A549 (cell line): ENCODE results near the gene CALN1. TPM values are rescaled to one million over a fixed set of nuclear protein-coding genes. Genes with fewer than 3 reads are reported as not detected.

Source experiments
- ATAC-seq, 2 experiments: fragments of 200-7000 bp in 1 of 2; fragments of >200 bp in 1 of 2; cut with Nextera tagmentation in 1 of 2; cut with Tn5 transposase in 1 of 2; 3 replicates each; pipeline versions ENCODE4 v1.8.0 to v1.9.1; 2018 to 2020; ENCODE audit warnings: mild to moderate bottlenecking in 1 of 2, moderate library complexity in 1 of 2
- CTCF ChIA-PET: fragments of 300-600 bp; sonication (Branson Sonifier 250); formaldehyde crosslinking; extraction: SDS; loops from one replicate; lab custom pipeline; 2021; ENCODE audit warnings: antibody characterized with exemption, inconsistent platforms; lab: Yijun Ruan, JAX
- POLR2A ChIA-PET: fragments of 350-600 bp; formaldehyde crosslinking; extraction: SDS; loops from one replicate; lab custom pipeline; 2021; ENCODE audit warnings: antibody characterized with exemption, inconsistent platforms; lab: Yijun Ruan, JAX
- DNase-seq, 2 experiments: peaks; one replicate each; pipeline versions ENCODE4 v3.0.0 to v3.0.0-alpha.2; 2011 to 2016; ENCODE audit warnings: low read depth in 1 of 2, low spot score in 1 of 2
- FAIRE-seq: peaks from 2 replicates; lab custom pipeline; 2011; peaks lifted over from hg19 to GRCh38; lab: Jason Lieb, UNC
- H3K27ac ChIP-seq, 2 experiments: fragments of >200 bp; sonication (Bioruptor Twin); formaldehyde crosslinking; 3 replicates each; pipeline ENCODE4 v1.5.1; 2016 to 2017
- H3K4me1 ChIP-seq: fragments of >200 bp; sonication (Bioruptor Twin); formaldehyde crosslinking; 3 replicates; pipeline ENCODE4 v1.6.1; 2016
- H3K4me2 ChIP-seq: fragments of >200 bp; sonication (Bioruptor Twin); formaldehyde crosslinking; 3 replicates; pipeline ENCODE4 v1.6.1; 2016
- H3K4me3 ChIP-seq: fragments of >200 bp; sonication (Bioruptor Twin); formaldehyde crosslinking; 3 replicates; pipeline ENCODE4 v1.5.1; 2016
- H3K9me3 ChIP-seq: fragments of >200 bp; sonication (Bioruptor Twin); formaldehyde crosslinking; 3 replicates; pipeline ENCODE4 v1.6.1; 2016
- BHLHE40 ChIP-seq: IDR thresholded peaks from 2 replicates; pipeline ENCODE4 v1.6.1; 2012; ENCODE audit warnings: low read depth, low read length, inconsistent platforms
- CEBPB ChIP-seq, 2 experiments: fragments of >200 bp in 1 of 2; sonication (Bioruptor Twin) in 1 of 2; formaldehyde crosslinking in 1 of 2; IDR thresholded peaks; 2 replicates each; pipeline ENCODE4 v1.6.1; 2012 to 2016
- CHD2 ChIP-seq: fragments of 150-350 bp; IDR thresholded peaks from 2 replicates; pipeline ENCODE4 v1.6.1; 2014; ENCODE audit warnings: low read length; ENCODE audit not compliant: partially characterized antibody
- EHMT2 ChIP-seq: fragments of 200-600 bp; sonication (generic); IDR thresholded peaks from 2 replicates; pipeline ENCODE4 v1.6.1; 2016; ENCODE audit warnings: antibody characterized with exemption, low read depth, mild to moderate bottlenecking, moderate library complexity
- ESRRA ChIP-seq: fragments of 150-350 bp; IDR thresholded peaks from 2 replicates; pipeline ENCODE4 v1.6.1; 2014; ENCODE audit warnings: mild to moderate bottlenecking, low read length, borderline replicate concordance
- FOSL2 ChIP-seq, 2 experiments: fragments of 450-650 bp in 1 of 2; fragments of >200 bp in 1 of 2; sonication (Bioruptor Twin) in 1 of 2; formaldehyde crosslinking; IDR thresholded peaks; 2 replicates each; pipeline versions ENCODE4 v1.5.0 to v1.6.1; 2016 to 2020; ENCODE audit warnings: mild to moderate bottlenecking in 1 of 2, moderate library complexity in 1 of 2
- GATA3 ChIP-seq: IDR thresholded peaks from 2 replicates; pipeline ENCODE4 v1.6.1; 2012; ENCODE audit warnings: borderline replicate concordance
- HDAC2 ChIP-seq: fragments of 200-600 bp; sonication (generic); IDR thresholded peaks from 2 replicates; pipeline ENCODE4 v1.6.1; 2016
- HOXB13 ChIP-seq: fragments of 250-450 bp; sonication (Bioruptor Pico); IDR thresholded peaks from 2 replicates; pipeline ENCODE4 v1.5.0; 2020; ENCODE audit warnings: low read depth, mild to moderate bottlenecking, moderate library complexity
- JUNB ChIP-seq: fragments of >200 bp; sonication (Bioruptor Twin); formaldehyde crosslinking; IDR thresholded peaks from 2 replicates; pipeline ENCODE4 v1.6.1; 2016
- KDM1A ChIP-seq: fragments of 200-600 bp; sonication (generic); IDR thresholded peaks from 2 replicates; pipeline ENCODE4 v1.6.1; 2016; ENCODE audit warnings: low read depth, mild to moderate bottlenecking
- MAZ ChIP-seq: fragments of 150-350 bp; IDR thresholded peaks from 2 replicates; pipeline ENCODE4 v1.6.1; 2014; ENCODE audit warnings: antibody characterized with exemption, low read depth, low read length, borderline replicate concordance
- POLR2AphosphoS2 ChIP-seq: conservative IDR thresholded peaks from 2 replicates; pipeline ENCODE4 v1.6.1; 2012; ENCODE audit warnings: low read length, improper control_type of control experiment, inconsistent platforms
- RAD21 ChIP-seq, 2 experiments: fragments of >200 bp in 1 of 2; sonication (Bioruptor Twin) in 1 of 2; formaldehyde crosslinking in 1 of 2; IDR thresholded peaks in 1 of 2; conservative IDR thresholded peaks in 1 of 2; 2 replicates in 1 of 2; 3 replicates in 1 of 2; pipeline ENCODE4 v1.6.1; 2012 to 2018; ENCODE audit warnings: inconsistent platforms in 1 of 2
- RNF2 ChIP-seq: fragments of 200-600 bp; sonication (generic); IDR thresholded peaks from 2 replicates; pipeline ENCODE4 v1.6.1; 2016; ENCODE audit warnings: low read depth, mild to moderate bottlenecking, antibody characterized with exemption, moderate library complexity, borderline replicate concordance
- TP53 ChIP-seq: fragments of 250-450 bp; sonication (Bioruptor Pico); IDR thresholded peaks from 2 replicates; pipeline ENCODE4 v1.5.0; 2021; ENCODE audit warnings: mild to moderate bottlenecking, moderate library complexity
- ZC3H11A ChIP-seq: fragments of 450-650 bp; IDR thresholded peaks from 2 replicates; pipeline ENCODE4 v1.6.1; 2014; ENCODE audit warnings: antibody characterized with exemption, mild to moderate bottlenecking
- ZSCAN20 ChIP-seq: fragments of 250-450 bp; sonication (Bioruptor Pico); IDR thresholded peaks from 2 replicates; pipeline ENCODE4 v1.8.0; 2022; ENCODE audit warnings: mild to moderate bottlenecking, moderate library complexity
- WGBS: methylation state at CpG from one replicate; pipeline ENCODE4 v1.1.6; 2017; ENCODE audit errors: missing lambda C conversion rate; 5-methylcytosine and 5-hydroxymethylcytosine counted together
- polyA plus RNA-seq, 4 experiments: library from polyadenylated mRNA; depleted of rRNA in 3 of 4; stranded (reverse); fragments of >200 nt; fragmentation: RNase III in 1 of 4; extraction: RNeasy Plus Mini Kit Qiagen cat#74134 plus additional on column Dnase treatment in 1 of 4; gene quantifications; 2 replicates in 3 of 4; 3 replicates in 1 of 4; pipeline ENCODE4 v1.2.3, GENCODE V29; 2011 to 2017
- TF ChIP-seq, protein P1 (sequence below): fragments of 250-450 bp; sonication (Bioruptor Pico); IDR thresholded peaks from 2 replicates; pipeline ENCODE4 v1.5.0; 2021; ENCODE audit warnings: mild to moderate bottlenecking, moderate library complexity, borderline replicate concordance
- TF ChIP-seq, protein P2 (sequence below): IDR thresholded peaks from 2 replicates; pipeline ENCODE4 v1.6.1; 2012
- TF ChIP-seq, protein P3 (sequence below): fragments of 200-600 bp; sonication (generic); IDR thresholded peaks from 2 replicates; pipeline ENCODE4 v1.6.1; 2016; ENCODE audit warnings: antibody characterized with exemption, mild to moderate bottlenecking, moderate library complexity
- TF ChIP-seq, protein P4 (sequence below): IDR thresholded peaks from 2 replicates; pipeline ENCODE4 v1.6.1; 2012; ENCODE audit warnings: low read depth, borderline replicate concordance
- TF ChIP-seq, protein P5 (sequence below): IDR thresholded peaks from 2 replicates; pipeline ENCODE4 v1.6.1; 2012
- TF ChIP-seq, protein P6 (sequence below): fragments of 450-650 bp; IDR thresholded peaks from 2 replicates; pipeline ENCODE4 v1.6.1; 2014; ENCODE audit warnings: antibody characterized with exemption

Gene CALN1
- polyA plus RNA-seq, 2 of the 4 experiments (the other 2 are of a cell fraction), result not detected

DNA sequence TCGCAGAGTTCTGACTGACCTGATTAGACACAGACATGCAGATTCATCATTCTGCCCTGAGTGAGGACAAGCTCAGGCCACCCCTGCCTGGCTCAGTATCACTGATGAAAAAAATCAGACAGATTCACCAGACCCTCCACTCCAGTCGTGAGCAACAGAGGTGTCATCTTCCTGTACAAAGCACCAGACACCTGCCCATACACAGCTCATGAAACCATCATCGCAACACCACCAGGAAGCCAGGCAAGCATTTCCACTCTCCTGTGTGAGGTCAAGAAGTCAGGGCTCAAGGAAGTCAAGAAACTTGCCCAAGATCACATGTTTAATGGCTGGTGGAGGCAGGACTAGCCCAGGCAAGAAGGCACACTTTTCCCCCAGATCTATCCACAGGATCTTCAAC lies 163.0 kb downstream of the CALN1 start:
- TF ChIP-seq RNF2, result no peak
- no peak for TF ChIP-seq CHD2
- TF ChIP-seq, protein P1, sequence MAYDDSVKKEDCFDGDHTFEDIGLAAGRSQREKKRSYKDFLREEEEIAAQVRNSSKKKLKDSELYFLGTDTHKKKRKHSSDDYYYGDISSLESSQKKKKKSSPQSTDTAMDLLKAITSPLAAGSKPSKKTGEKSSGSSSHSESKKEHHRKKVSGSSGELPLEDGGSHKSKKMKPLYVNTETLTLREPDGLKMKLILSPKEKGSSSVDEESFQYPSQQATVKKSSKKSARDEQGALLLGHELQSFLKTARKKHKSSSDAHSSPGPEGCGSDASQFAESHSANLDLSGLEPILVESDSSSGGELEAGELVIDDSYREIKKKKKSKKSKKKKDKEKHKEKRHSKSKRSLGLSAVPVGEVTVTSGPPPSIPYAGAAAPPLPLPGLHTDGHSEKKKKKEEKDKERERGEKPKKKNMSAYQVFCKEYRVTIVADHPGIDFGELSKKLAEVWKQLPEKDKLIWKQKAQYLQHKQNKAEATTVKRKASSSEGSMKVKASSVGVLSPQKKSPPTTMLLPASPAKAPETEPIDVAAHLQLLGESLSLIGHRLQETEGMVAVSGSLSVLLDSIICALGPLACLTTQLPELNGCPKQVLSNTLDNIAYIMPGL (CRISPR knock-in tag), result no peak
- no peak for TF ChIP-seq RAD21 (conservative IDR thresholded peaks at IDR 0.05 in 1 of 2, IDR thresholded peaks at IDR 0.05 in 1 of 2)
- TF ChIP-seq JUNB, result no peak
- TF ChIP-seq GATA3, result no peak
- TF ChIP-seq TP53, result no peak
- TF ChIP-seq MAZ, result no peak
- TF ChIP-seq EHMT2, result no peak
- no peak for TF ChIP-seq ESRRA
- TF ChIP-seq FOSL2 (IDR thresholded peaks at IDR 0.05), result no peak
- no peak for TF ChIP-seq FOSL2 (CRISPR knock-in tag; IDR thresholded peaks at IDR 0.05)
- TF ChIP-seq BHLHE40, result no peak
- TF ChIP-seq ZSCAN20 (CRISPR knock-in tag), result no peak
- H3K9me3 ChIP-seq, result no peaks in the 10 kb centered on the region; the same call in 2 of the 3 replicates
- ChIA-PET CTCF (no interaction called here), POLR2A (no interaction called here)
- ATAC-seq (no peak), FAIRE-seq (no peak), DNase-seq (no peak)
- H3K27ac ChIP-seq, result no peak overlapping the region
- no peak overlapping the region for H3K4me3 ChIP-seq
- H3K4me1 ChIP-seq, result no peaks in the 10 kb centered on the region
- WGBS, result 7% methylated on average over 3 of the region's 3 CpGs
- no peak overlapping the region for H3K4me2 ChIP-seq

DNA sequence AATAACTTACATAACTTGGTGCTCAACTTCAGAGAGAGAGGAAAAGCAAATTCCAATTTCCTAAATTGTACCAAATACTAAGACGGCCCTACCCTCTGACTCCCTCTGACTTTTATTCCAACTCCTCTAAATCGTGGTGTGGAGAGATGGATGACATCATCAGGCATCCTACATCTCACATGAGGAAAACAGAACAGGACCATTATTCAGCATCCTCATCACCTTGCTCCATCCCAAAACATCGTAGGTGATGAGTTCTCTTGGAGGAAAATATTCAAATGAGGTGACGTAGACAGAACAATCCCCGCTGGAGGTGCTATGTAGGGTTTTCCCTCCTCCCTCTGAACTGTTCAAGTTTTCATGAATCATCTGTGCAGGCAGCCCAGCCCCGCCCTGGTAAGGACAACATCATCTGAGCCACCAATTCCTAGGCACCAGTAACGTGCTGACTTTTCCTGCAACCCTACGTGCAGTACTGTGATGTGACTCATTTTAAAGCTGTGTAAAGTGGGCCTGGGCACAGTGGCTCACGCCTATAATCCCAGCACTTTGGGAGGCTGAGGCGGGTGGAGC lies 167.2 kb downstream of the CALN1 start:
- H3K9me3 ChIP-seq, result no peaks in the 10 kb centered on the region; the same call in 2 of the 3 replicates
- no peak for ATAC-seq
- 3% methylated on average over 8 of the region's 10 CpGs for WGBS
- no peak for FAIRE-seq
- no peak for DNase-seq
- TF ChIP-seq KDM1A, result no peak
- TF ChIP-seq, protein P2, sequence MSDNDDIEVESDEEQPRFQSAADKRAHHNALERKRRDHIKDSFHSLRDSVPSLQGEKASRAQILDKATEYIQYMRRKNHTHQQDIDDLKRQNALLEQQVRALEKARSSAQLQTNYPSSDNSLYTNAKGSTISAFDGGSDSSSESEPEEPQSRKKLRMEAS, result no peak
- TF ChIP-seq, protein P3, sequence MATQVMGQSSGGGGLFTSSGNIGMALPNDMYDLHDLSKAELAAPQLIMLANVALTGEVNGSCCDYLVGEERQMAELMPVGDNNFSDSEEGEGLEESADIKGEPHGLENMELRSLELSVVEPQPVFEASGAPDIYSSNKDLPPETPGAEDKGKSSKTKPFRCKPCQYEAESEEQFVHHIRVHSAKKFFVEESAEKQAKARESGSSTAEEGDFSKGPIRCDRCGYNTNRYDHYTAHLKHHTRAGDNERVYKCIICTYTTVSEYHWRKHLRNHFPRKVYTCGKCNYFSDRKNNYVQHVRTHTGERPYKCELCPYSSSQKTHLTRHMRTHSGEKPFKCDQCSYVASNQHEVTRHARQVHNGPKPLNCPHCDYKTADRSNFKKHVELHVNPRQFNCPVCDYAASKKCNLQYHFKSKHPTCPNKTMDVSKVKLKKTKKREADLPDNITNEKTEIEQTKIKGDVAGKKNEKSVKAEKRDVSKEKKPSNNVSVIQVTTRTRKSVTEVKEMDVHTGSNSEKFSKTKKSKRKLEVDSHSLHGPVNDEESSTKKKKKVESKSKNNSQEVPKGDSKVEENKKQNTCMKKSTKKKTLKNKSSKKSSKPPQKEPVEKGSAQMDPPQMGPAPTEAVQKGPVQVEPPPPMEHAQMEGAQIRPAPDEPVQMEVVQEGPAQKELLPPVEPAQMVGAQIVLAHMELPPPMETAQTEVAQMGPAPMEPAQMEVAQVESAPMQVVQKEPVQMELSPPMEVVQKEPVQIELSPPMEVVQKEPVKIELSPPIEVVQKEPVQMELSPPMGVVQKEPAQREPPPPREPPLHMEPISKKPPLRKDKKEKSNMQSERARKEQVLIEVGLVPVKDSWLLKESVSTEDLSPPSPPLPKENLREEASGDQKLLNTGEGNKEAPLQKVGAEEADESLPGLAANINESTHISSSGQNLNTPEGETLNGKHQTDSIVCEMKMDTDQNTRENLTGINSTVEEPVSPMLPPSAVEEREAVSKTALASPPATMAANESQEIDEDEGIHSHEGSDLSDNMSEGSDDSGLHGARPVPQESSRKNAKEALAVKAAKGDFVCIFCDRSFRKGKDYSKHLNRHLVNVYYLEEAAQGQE, result no peak
- no peak for TF ChIP-seq RNF2
- no peak for TF ChIP-seq BHLHE40
- no peak for TF ChIP-seq POLR2AphosphoS2
- no peak for TF ChIP-seq FOSL2 (IDR thresholded peaks at IDR 0.05)
- TF ChIP-seq FOSL2 (CRISPR knock-in tag; IDR thresholded peaks at IDR 0.05), result no peak
- TF ChIP-seq ZC3H11A, result no peak
- TF ChIP-seq HOXB13 (CRISPR knock-in tag), result no peak
- no peak for TF ChIP-seq EHMT2
- TF ChIP-seq, protein P4, sequence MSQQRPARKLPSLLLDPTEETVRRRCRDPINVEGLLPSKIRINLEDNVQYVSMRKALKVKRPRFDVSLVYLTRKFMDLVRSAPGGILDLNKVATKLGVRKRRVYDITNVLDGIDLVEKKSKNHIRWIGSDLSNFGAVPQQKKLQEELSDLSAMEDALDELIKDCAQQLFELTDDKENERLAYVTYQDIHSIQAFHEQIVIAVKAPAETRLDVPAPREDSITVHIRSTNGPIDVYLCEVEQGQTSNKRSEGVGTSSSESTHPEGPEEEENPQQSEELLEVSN, result no peak
- no peak for TF ChIP-seq ESRRA
- no peak for TF ChIP-seq HDAC2
- TF ChIP-seq, protein P5, sequence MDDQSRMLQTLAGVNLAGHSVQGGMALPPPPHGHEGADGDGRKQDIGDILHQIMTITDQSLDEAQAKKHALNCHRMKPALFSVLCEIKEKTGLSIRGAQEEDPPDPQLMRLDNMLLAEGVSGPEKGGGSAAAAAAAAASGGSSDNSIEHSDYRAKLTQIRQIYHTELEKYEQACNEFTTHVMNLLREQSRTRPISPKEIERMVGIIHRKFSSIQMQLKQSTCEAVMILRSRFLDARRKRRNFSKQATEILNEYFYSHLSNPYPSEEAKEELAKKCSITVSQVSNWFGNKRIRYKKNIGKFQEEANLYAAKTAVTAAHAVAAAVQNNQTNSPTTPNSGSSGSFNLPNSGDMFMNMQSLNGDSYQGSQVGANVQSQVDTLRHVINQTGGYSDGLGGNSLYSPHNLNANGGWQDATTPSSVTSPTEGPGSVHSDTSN, result no peak
- TF ChIP-seq, protein P6, sequence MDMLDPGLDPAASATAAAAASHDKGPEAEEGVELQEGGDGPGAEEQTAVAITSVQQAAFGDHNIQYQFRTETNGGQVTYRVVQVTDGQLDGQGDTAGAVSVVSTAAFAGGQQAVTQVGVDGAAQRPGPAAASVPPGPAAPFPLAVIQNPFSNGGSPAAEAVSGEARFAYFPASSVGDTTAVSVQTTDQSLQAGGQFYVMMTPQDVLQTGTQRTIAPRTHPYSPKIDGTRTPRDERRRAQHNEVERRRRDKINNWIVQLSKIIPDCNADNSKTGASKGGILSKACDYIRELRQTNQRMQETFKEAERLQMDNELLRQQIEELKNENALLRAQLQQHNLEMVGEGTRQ, result no peak
- no peak for TF ChIP-seq CEBPB (IDR thresholded peaks at IDR 0.05)
- no peak overlapping the region for H3K4me2 ChIP-seq
- no peak overlapping the region for H3K27ac ChIP-seq
- no peak overlapping the region for H3K4me3 ChIP-seq
- POLR2A ChIA-PET, result no interaction called here
- no peaks in the 10 kb centered on the region for H3K4me1 ChIP-seq
- CTCF ChIA-PET, result no interaction called here
